Neural cell (in vitro differentiated cells): Measurements from ENCODE around the gene DGKB. TPM values are rescaled to one million over a fixed set of nuclear protein-coding genes. Genes with fewer than 3 reads are reported as not detected.

Experiments used
- H2AFZ ChIP-seq: fragments of 200-600, 300-800 bp; sonication (generic), shearing (Covaris generic); 2 replicates; pipeline ENCODE4 v1.6.0; 2014; ENCODE audit warnings: low read depth, mild to moderate bottlenecking, antibody characterized with exemption, low read length, moderate library complexity
- H3F3A ChIP-seq: fragments of 200-600 bp; shearing (Covaris generic); 2 replicates; pipeline ENCODE4 v1.6.1; 2016; ENCODE audit warnings: mild to moderate bottlenecking, moderate library complexity, mixed read lengths, antibody characterized with exemption, low read length; ENCODE audit not compliant: insufficient read depth, poor library complexity, severe bottlenecking
- H3K27ac ChIP-seq: fragments of 200-600, 300-800 bp; sonication (generic), shearing (Covaris generic); 2 replicates; pipeline ENCODE4 v1.5.1; 2014; ENCODE audit warnings: mild to moderate bottlenecking, low read length, moderate library complexity
- H3K27me3 ChIP-seq: fragments of 300-800, 200-600 bp; sonication (generic), shearing (Covaris generic); 2 replicates; pipeline ENCODE4 v1.6.0; 2014; ENCODE audit warnings: mild to moderate bottlenecking, low read depth, low read length, moderate library complexity; ENCODE audit not compliant: insufficient read depth
- H3K36me3 ChIP-seq: fragments of 300-800, 200-600 bp; sonication (generic), shearing (Covaris generic); 2 replicates; pipeline ENCODE4 v1.5.1; 2014; ENCODE audit warnings: mild to moderate bottlenecking, antibody characterized with exemption, low read length, moderate library complexity; ENCODE audit not compliant: insufficient read depth
- H3K4me2 ChIP-seq: fragments of 300-800, 200-600 bp; sonication (generic), shearing (Covaris generic); 2 replicates; pipeline ENCODE4 v1.6.0; 2014; ENCODE audit warnings: mild to moderate bottlenecking, low read length
- H3K4me3 ChIP-seq: fragments of 300-800, 200-600 bp; sonication (generic), shearing (Covaris generic); 2 replicates; pipeline ENCODE4 v1.5.1; 2014; ENCODE audit warnings: mild to moderate bottlenecking, low read length, moderate library complexity
- H3K79me2 ChIP-seq: fragments of 200-600 bp; shearing (Covaris generic); replicated peaks from 2 replicates; pipeline ENCODE4 v1.6.0; 2014; ENCODE audit warnings: mild to moderate bottlenecking, low read length, moderate library complexity; ENCODE audit not compliant: insufficient read depth
- H3K9ac ChIP-seq: fragments of 300-800, 200-600 bp; sonication (generic), shearing (Covaris generic); 2 replicates; pipeline ENCODE4 v1.6.1; 2016; ENCODE audit warnings: mild to moderate bottlenecking, low read length, mixed read lengths
- H3K9me2 ChIP-seq: fragments of 200-600 bp; shearing (Covaris generic); 2 replicates; pipeline ENCODE4 v1.6.1; 2016; ENCODE audit warnings: mild to moderate bottlenecking, low read length, mixed read lengths; ENCODE audit not compliant: insufficient read depth
- H3K9me3 ChIP-seq: fragments of 200-600, 300-800 bp; sonication (generic), shearing (Covaris generic); 2 replicates; pipeline ENCODE4 v1.6.1; 2016; ENCODE audit warnings: mild to moderate bottlenecking, mixed run types, low read length, moderate library complexity, mixed read lengths
- H4K20me1 ChIP-seq: fragments of 200-600 bp; shearing (Covaris generic); 2 replicates; pipeline ENCODE4 v1.6.1; 2016; ENCODE audit warnings: mild to moderate bottlenecking, mixed run types; ENCODE audit not compliant: insufficient read depth
- CTCF ChIP-seq: fragments of 450-650 bp; IDR thresholded peaks from 2 replicates; pipeline ENCODE4 v1.5.1; 2014; ENCODE audit warnings: antibody characterized with exemption, mild to moderate bottlenecking, moderate library complexity; ENCODE audit not compliant: poor library complexity, severe bottlenecking
- EP300 ChIP-seq: fragments of 450-650 bp; conservative IDR thresholded peaks from 2 replicates; pipeline ENCODE4 v1.6.1; 2014; ENCODE audit warnings: antibody characterized with exemption, mild to moderate bottlenecking, moderate library complexity; ENCODE audit not compliant: poor library complexity, severe bottlenecking
- EZH2 ChIP-seq: fragments of 200-600, 300-800 bp; shearing (Covaris generic), sonication (generic); IDR thresholded peaks from 2 replicates; pipeline ENCODE4 v1.6.1; 2014; ENCODE audit warnings: antibody characterized with exemption, low read length, borderline replicate concordance, mild to moderate bottlenecking; ENCODE audit not compliant: insufficient read depth, poor library complexity, severe bottlenecking
- MXI1 ChIP-seq: fragments of 450-650 bp; conservative IDR thresholded peaks from 2 replicates; pipeline ENCODE4 v1.6.1; 2014; ENCODE audit warnings: antibody characterized with exemption, mild to moderate bottlenecking; ENCODE audit not compliant: poor library complexity, severe bottlenecking
- POLR2AphosphoS5 ChIP-seq: IDR thresholded peaks from 2 replicates; pipeline ENCODE4 v1.6.1; 2012
- RAD21 ChIP-seq: fragments of 450-650 bp; conservative IDR thresholded peaks from 2 replicates; pipeline ENCODE4 v1.6.1; 2014; ENCODE audit warnings: antibody characterized with exemption, mild to moderate bottlenecking, moderate library complexity
- REST ChIP-seq: IDR thresholded peaks from 2 replicates; pipeline ENCODE4 v1.6.1; 2012; ENCODE audit warnings: borderline replicate concordance
- SMC3 ChIP-seq: fragments of 450-650 bp; conservative IDR thresholded peaks from 2 replicates; pipeline ENCODE4 v1.6.1; 2014; ENCODE audit warnings: antibody characterized with exemption, mild to moderate bottlenecking, moderate library complexity; ENCODE audit not compliant: poor library complexity
- TAF1 ChIP-seq: IDR thresholded peaks from 2 replicates; pipeline ENCODE4 v1.6.1; 2012; ENCODE audit warnings: low read depth
- polyA plus RNA-seq: library from polyadenylated mRNA; depleted of rRNA; stranded (reverse); fragments of >200 nt; gene quantifications from 2 replicates; pipeline ENCODE4 v1.2.3, GENCODE V29; 2014

Gene DGKB
- polyA plus RNA-seq, 1 donor from 2014 or later: 0.20 TPM

GRCh38 chr7:14394786-14395185 lies 507.8 kb downstream of the DGKB start:
- Histone ChIP-seq H4K20me1 (no peaks in the 10 kb centered on the region), H3K4me2 (no peak overlapping the region), H3K27ac (no peak overlapping the region), H3K27me3 (no peaks in the 10 kb centered on the region), H2AFZ (no peak overlapping the region), H3K79me2 (no peaks in the 10 kb centered on the region), H3F3A (no peaks in the 10 kb centered on the region), H3K4me3 (no peak overlapping the region), H3K9me2 (no peaks in the 10 kb centered on the region), H3K9ac (no peak overlapping the region), H3K36me3 (no peaks in the 10 kb centered on the region), H3K9me3 (no peaks in the 10 kb centered on the region)
- TF ChIP-seq RAD21: no peak
- no peak for TF ChIP-seq REST
- no peak for TF ChIP-seq SMC3
- TF ChIP-seq TAF1: no peak
- no peak for TF ChIP-seq MXI1
- TF ChIP-seq CTCF: no peak
- no peak for TF ChIP-seq EP300
- no peak for TF ChIP-seq POLR2AphosphoS5
- no peak for TF ChIP-seq EZH2

- TF ChIP-seq POLR2AphosphoS5 (no peak), RAD21 (no peak), REST (no peak), EZH2 (no peak), CTCF (no peak), SMC3 (no peak), EP300 (no peak), MXI1 (no peak), TAF1 (no peak)
- H3K36me3 ChIP-seq: no peaks in the 10 kb centered on the region
- peaks cover 3% of the 10 kb centered on the region for H3F3A ChIP-seq
- no peaks in the 10 kb centered on the region for H3K79me2 ChIP-seq
- H3K27ac ChIP-seq: peak overlapping the region; percentile 16
- H3K4me2 ChIP-seq: no peak overlapping the region
- H3K4me3 ChIP-seq: no peak overlapping the region
- no peaks in the 10 kb centered on the region for H3K9me2 ChIP-seq
- H3K9me3 ChIP-seq: no peaks in the 10 kb centered on the region
- no peak overlapping the region for H3K9ac ChIP-seq
- H2AFZ ChIP-seq: no peak overlapping the region
- no peaks in the 10 kb centered on the region for H4K20me1 ChIP-seq
- no peaks in the 10 kb centered on the region for H3K27me3 ChIP-seq
Measured at GRCh38 chr7:14389595-14389994, 513.0 kb downstream of the DGKB start.
